Stimulated activated memory B cell treated with anti-CD40 and anti-IgM and Interleukin-4, amounts not matched to agents 10 μg/mL and 1 μg/mL and 100 μg/mL, for 72 hours (primary cell): ENCODE data around the gene TMEM50B.
"Not testable (repeated sequence)": the region's sequence is repeated elsewhere in the genome, so short reads cannot be mapped to it uniquely, and the experiment has no call there.

Source experiments
- ATAC-seq: fragments of 150-1000 bp; cut with Tn5 transposase; 2 replicates; pipeline ENCODE4 v1.10.0; 2021
- H3K27ac Mint-ChIP-seq: one replicate; pipeline ENCODE4 v1.8.0; 2022; ENCODE audit warnings: mild to moderate bottlenecking, mixed read lengths
- H3K27me3 Mint-ChIP-seq: one replicate; pipeline ENCODE4 v1.8.0; 2022; ENCODE audit warnings: mixed read lengths
- H3K36me3 Mint-ChIP-seq: one replicate; pipeline ENCODE4 v1.8.0; 2022; ENCODE audit warnings: mixed read lengths
- H3K4me1 Mint-ChIP-seq: one replicate; pipeline ENCODE4 v1.8.0; 2022; ENCODE audit warnings: mixed read lengths
- H3K4me3 Mint-ChIP-seq: one replicate; pipeline ENCODE4 v1.8.0; 2022; ENCODE audit warnings: mild to moderate bottlenecking, moderate library complexity, mixed read lengths
- H3K9me3 Mint-ChIP-seq: one replicate; pipeline ENCODE4 v1.8.0; 2022; ENCODE audit warnings: mixed read lengths

TMEM50B gene

GRCh38 chr21:33452362-33452761, 27.4 kb downstream of the TMEM50B start:
- H3K36me3 Mint-ChIP-seq: peaks cover 23% of the 10 kb centered on the region
- no peak overlapping the region for H3K4me3 Mint-ChIP-seq
- no peaks in the 10 kb centered on the region for H3K9me3 Mint-ChIP-seq
- no peak for ATAC-seq
- H3K4me1 Mint-ChIP-seq: no peaks in the 10 kb centered on the region
- H3K27ac Mint-ChIP-seq: no peak overlapping the region
- no peaks in the 10 kb centered on the region for H3K27me3 Mint-ChIP-seq

- no peak for ATAC-seq
- Mint-ChIP-seq H3K4me3 (no peak overlapping the region), H3K9me3 (no peaks in the 10 kb centered on the region), H3K27ac (no peak overlapping the region), H3K36me3 (peaks cover 23% of the 10 kb centered on the region), H3K27me3 (no peaks in the 10 kb centered on the region), H3K4me1 (no peaks in the 10 kb centered on the region)
Measured at GRCh38 chr21:33451634-33452071, 28.1 kb downstream of the TMEM50B start.

- no peak overlapping the region for H3K4me3 Mint-ChIP-seq
- ATAC-seq: no peak
- H3K36me3 Mint-ChIP-seq: peaks cover 23% of the 10 kb centered on the region
- H3K4me1 Mint-ChIP-seq: peaks cover 8% of the 10 kb centered on the region
- no peaks in the 10 kb centered on the region for H3K9me3 Mint-ChIP-seq
- no peaks in the 10 kb centered on the region for H3K27me3 Mint-ChIP-seq
- no peak overlapping the region for H3K27ac Mint-ChIP-seq
Measured at GRCh38 chr21:33449616-33450015, 30.2 kb downstream of the TMEM50B start.

DNA sequence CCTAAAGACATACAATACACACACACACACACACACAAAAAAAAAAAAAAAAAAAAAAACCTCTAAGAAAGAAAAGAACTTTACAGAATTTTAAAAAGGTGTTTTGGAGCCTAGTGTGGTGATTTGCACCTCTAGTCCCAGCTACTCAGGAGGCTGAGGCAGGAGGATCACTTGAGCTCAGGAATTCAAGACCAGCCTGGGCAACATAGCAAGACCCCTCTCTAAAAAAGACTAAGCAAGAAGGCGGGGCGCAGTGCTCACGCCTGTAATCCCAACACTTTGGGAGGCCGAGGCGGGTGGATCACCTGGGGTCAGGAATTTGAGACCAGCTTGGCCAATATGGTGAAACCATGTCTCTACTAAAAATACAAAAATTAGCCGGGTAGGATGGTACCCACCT, 33.2 kb downstream of the TMEM50B start:
- H3K36me3 Mint-ChIP-seq, H3K9me3 Mint-ChIP-seq, ATAC-seq, H3K4me3 Mint-ChIP-seq, H3K27ac Mint-ChIP-seq, H3K27me3 Mint-ChIP-seq: not testable (repeated sequence)
- H3K4me1 Mint-ChIP-seq: peaks cover 38% of the 10 kb centered on the region

DNA sequence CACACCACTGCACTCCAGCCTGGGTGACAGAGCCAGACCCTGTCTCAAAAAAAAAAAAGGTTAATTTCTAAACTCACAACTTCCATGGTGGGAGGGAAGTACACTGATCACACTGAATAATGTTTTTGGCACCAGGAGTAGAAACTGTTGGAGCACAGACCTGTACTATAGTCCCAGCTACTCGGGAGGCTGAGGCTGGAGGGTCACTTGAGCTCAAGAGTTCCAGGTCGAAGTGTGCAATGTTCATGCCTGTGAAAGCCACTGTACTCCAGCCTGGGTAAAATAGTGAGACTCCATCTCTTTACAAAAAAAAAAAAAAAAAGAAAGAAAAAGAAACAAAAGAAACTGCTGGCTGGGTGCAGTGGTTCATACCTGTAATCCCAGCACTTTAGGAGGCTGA, 35.3 kb downstream of the TMEM50B start:
- no peaks in the 10 kb centered on the region for H3K9me3 Mint-ChIP-seq
- peaks cover 50% of the 10 kb centered on the region for H3K4me1 Mint-ChIP-seq
- peak overlapping the region; percentile 74 for H3K27ac Mint-ChIP-seq
- H3K4me3 Mint-ChIP-seq: no peak overlapping the region
- H3K36me3 Mint-ChIP-seq: peaks cover 5% of the 10 kb centered on the region
- ATAC-seq: no peak
- no peaks in the 10 kb centered on the region for H3K27me3 Mint-ChIP-seq

GRCh38 chr21:33443194-33443593, 36.6 kb downstream of the TMEM50B start:
- peaks cover 5% of the 10 kb centered on the region for H3K36me3 Mint-ChIP-seq
- H3K4me3 Mint-ChIP-seq: no peak overlapping the region
- H3K27ac Mint-ChIP-seq: peak overlapping the region; percentile 74
- H3K4me1 Mint-ChIP-seq: peaks cover 56% of the 10 kb centered on the region
- H3K9me3 Mint-ChIP-seq: no peaks in the 10 kb centered on the region
- H3K27me3 Mint-ChIP-seq: no peaks in the 10 kb centered on the region
- no peak for ATAC-seq

DNA sequence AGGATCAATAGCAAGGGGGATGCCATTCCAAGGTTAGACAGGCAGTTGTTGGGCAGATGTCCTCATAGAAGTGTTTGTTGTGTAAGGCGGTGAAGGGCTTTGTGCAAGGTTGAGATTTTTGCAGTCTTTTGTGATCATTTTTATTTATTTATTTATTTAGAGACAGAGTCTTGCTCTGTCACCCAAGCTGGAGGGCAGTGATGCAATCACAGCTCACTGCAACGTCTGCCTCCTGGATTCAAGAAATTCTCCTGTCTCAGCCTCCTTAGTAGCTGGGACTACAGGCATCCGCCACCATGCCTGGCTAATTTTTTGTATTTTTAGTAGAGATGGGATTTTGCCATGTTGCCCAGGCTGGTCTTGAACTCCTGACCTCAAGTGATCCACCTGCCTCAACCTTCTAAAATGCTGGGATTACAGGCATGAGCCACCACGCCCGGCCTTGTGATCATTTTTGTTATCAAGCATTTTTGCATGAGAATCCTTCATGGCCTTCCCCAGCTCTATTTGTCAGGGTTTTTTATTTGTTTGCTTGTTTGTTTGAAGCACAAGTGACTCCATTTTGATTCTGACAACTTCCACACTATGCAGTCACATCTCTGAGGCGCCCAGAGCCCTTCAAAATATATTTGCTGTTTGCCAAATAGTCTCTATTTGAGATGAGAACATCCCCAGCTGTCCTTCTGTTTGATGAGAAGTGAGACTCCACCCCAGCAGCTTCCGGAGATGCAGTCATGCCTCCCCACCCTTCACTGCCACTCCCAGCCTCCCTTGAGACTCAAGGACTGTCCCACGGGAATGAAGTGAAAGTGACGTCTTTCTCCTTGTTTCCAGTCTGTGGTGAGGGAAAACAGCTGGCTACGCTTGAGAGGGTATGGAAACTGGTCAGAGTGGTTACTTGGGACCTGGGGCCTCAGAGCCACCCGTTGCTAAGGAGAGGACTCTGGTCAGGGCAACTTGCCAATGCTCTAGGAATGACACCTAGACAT, 38.0 kb downstream of the TMEM50B start:
- Mint-ChIP-seq H3K27me3 (no peaks in the 10 kb centered on the region), H3K36me3 (peaks cover 20% of the 10 kb centered on the region), H3K27ac (peak overlapping the region; percentile 79), H3K9me3 (no peaks in the 10 kb centered on the region), H3K4me3 (no peak overlapping the region), H3K4me1 (peaks cover 69% of the 10 kb centered on the region)
- ATAC-seq: peak; percentile 91

GRCh38 chr21:33437140-33437539, 42.6 kb downstream of the TMEM50B start:
- Mint-ChIP-seq H3K36me3 (peaks cover 50% of the 10 kb centered on the region), H3K4me3 (no peak overlapping the region), H3K9me3 (no peaks in the 10 kb centered on the region), H3K4me1 (peaks cover 73% of the 10 kb centered on the region), H3K27ac (peak overlapping the region; percentile 51), H3K27me3 (no peaks in the 10 kb centered on the region)
- no peak for ATAC-seq

GRCh38 chr21:33434770-33435360, 44.9 kb downstream of the TMEM50B start:
- Mint-ChIP-seq H3K4me1 (peaks cover 60% of the 10 kb centered on the region), H3K9me3 (no peaks in the 10 kb centered on the region), H3K4me3 (peak overlapping the region; percentile 63), H3K27me3 (no peaks in the 10 kb centered on the region), H3K27ac (peak overlapping the region; percentile 96), H3K36me3 (peaks cover 56% of the 10 kb centered on the region)
- ATAC-seq: peak; percentile 96

GRCh38 chr21:33433425-33434114, 46.2 kb downstream of the TMEM50B start:
- Mint-ChIP-seq H3K4me3 (peak overlapping the region; percentile 57), H3K27me3 (no peaks in the 10 kb centered on the region), H3K36me3 (peaks cover 59% of the 10 kb centered on the region), H3K27ac (peak overlapping the region; percentile 96), H3K9me3 (no peaks in the 10 kb centered on the region), H3K4me1 (peaks cover 63% of the 10 kb centered on the region)
- ATAC-seq: peak; percentile 7

GRCh38 chr21:33433001-33433400, 46.8 kb downstream of the TMEM50B start:
- H3K36me3 Mint-ChIP-seq: peaks cover 57% of the 10 kb centered on the region
- H3K4me1 Mint-ChIP-seq: peaks cover 63% of the 10 kb centered on the region
- H3K27ac Mint-ChIP-seq: peak overlapping the region; percentile 96
- no peak for ATAC-seq
- no peak overlapping the region for H3K4me3 Mint-ChIP-seq
- no peaks in the 10 kb centered on the region for H3K27me3 Mint-ChIP-seq
- no peaks in the 10 kb centered on the region for H3K9me3 Mint-ChIP-seq

DNA sequence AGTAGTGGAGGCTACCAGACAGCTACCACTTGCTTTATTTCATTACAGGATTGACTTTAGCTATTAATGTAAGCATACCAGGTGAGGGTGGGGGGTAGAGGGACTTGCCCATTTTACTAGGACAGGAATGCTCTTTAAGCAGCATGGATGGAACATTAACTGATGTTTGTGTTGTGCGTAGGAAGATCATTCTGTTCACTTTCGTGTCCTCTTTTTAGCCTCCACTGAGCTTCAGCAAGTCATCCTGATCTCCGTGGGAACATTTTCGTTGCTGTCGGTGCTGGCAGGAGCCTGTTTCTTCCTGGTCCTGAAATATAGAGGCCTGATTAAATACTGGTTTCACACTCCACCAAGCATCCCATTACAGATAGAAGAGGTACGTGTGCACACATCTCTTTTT, 47.3 kb downstream of the TMEM50B start:
- peaks cover 53% of the 10 kb centered on the region for H3K36me3 Mint-ChIP-seq
- H3K4me1 Mint-ChIP-seq: peaks cover 58% of the 10 kb centered on the region
- H3K4me3 Mint-ChIP-seq: no peak overlapping the region
- no peaks in the 10 kb centered on the region for H3K27me3 Mint-ChIP-seq
- peak; percentile 3 for ATAC-seq
- peak overlapping the region; percentile 96 for H3K27ac Mint-ChIP-seq
- H3K9me3 Mint-ChIP-seq: no peaks in the 10 kb centered on the region

DNA sequence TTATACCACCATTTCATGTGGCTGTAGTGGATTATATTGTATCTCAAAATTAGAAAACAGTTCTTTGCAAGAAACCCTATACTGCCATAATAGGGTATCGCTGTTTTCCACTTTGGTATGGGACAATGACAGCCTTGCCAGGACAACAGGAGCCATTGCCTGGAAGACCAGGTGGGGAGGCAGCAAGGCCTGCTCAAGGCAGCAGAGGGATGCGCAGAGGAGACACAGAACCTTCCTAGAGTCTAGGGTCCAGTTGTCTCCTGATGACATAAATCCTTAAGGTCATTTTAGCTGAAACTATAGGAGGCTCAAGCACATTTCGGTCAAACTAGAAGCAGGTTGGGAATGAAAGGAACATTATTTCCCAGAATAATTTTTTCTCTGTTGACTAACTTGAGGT, 48.9 kb downstream of the TMEM50B start:
- Mint-ChIP-seq H3K36me3 (peaks cover 50% of the 10 kb centered on the region), H3K4me3 (no peak overlapping the region), H3K9me3 (no peaks in the 10 kb centered on the region), H3K4me1 (peaks cover 48% of the 10 kb centered on the region), H3K27me3 (no peaks in the 10 kb centered on the region), H3K27ac (no peak overlapping the region)
- ATAC-seq: no peak

DNA sequence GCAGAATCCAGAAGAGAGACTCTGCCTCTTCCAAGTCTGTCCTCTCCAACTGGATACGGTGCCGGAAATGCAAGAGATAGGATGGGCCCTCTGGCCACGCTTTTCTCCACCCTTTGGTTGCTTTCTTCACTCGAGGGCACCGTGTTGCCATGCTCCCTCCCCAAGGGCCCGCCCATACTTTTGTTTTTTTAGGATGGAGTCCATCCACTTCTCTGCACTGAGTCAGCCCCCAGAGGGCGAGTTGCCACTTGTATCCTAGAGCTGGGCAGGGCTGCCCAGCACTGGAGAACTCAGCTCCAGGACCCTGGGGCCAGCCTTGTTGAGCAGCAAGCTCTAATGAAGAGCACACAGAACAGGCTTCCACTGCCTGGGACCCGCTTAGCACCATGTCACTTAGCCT, 51.1 kb downstream of the TMEM50B start:
- H3K27ac Mint-ChIP-seq: peak overlapping the region; percentile 80
- H3K36me3 Mint-ChIP-seq: peaks cover 54% of the 10 kb centered on the region
- peaks cover 34% of the 10 kb centered on the region for H3K4me1 Mint-ChIP-seq
- no peaks in the 10 kb centered on the region for H3K27me3 Mint-ChIP-seq
- no peak overlapping the region for H3K4me3 Mint-ChIP-seq
- H3K9me3 Mint-ChIP-seq: no peaks in the 10 kb centered on the region
- no peak for ATAC-seq

DNA sequence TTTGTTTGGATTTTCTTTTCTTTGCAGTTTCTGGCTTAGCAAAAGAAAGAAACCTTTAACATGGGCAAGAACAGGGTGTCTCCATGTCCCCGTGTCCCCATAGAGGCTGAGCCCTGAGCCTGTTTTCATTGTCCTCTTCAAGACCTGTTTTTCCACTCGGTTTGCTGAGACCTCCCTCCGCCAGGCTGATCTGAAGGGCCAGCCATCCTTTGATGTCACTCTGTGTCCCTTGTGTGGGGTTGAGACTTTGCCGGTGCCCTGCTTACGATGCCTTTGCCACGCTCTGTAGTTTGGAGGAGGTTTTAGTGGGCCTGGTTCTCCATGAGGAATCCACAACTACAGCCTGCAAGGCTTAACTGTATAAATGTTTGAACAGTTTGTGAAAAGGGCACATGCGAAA, 52.7 kb downstream of the TMEM50B start:
- no peak overlapping the region for H3K27ac Mint-ChIP-seq
- peaks cover 44% of the 10 kb centered on the region for H3K36me3 Mint-ChIP-seq
- no peak overlapping the region for H3K4me3 Mint-ChIP-seq
- no peaks in the 10 kb centered on the region for H3K9me3 Mint-ChIP-seq
- peaks cover 18% of the 10 kb centered on the region for H3K4me1 Mint-ChIP-seq
- no peak for ATAC-seq
- no peaks in the 10 kb centered on the region for H3K27me3 Mint-ChIP-seq
